Large intestine (tissue), 3 donors: ENCODE data around the gene TIAM2. TPM values are rescaled to one million over a fixed set of nuclear protein-coding genes. Genes with fewer than 3 reads are reported as not detected.
"Not testable (repeated sequence)": the region's sequence is repeated elsewhere in the genome, so short reads cannot be mapped to it uniquely, and the experiment has no call there.

ENCODE experiments used
- DNase-seq, 2 donors: peaks; one replicate each; pipeline versions ENCODE4 v3.0.0 to v3.0.0-alpha.2; 2013
- H3K27ac ChIP-seq: one replicate; pipeline ENCODE4 v1.5.1; 2013; ENCODE audit warnings: low read length
- H3K27me3 ChIP-seq: 2 replicates; pipeline ENCODE4 v1.6.1; 2013; ENCODE audit warnings: low read length; ENCODE audit not compliant: control insufficient read depth, insufficient read depth
- H3K36me3 ChIP-seq: 2 replicates; pipeline ENCODE4 v1.6.1; 2013; ENCODE audit warnings: low read length; ENCODE audit not compliant: control insufficient read depth, insufficient read depth
- H3K4me1 ChIP-seq: one replicate; pipeline ENCODE4 v1.6.1; 2013; ENCODE audit warnings: low read length; ENCODE audit not compliant: control insufficient read depth, insufficient read depth
- H3K4me3 ChIP-seq: one replicate; pipeline ENCODE4 v1.5.1; 2013; ENCODE audit warnings: low read length
- H3K9me3 ChIP-seq: one replicate; pipeline ENCODE4 v1.6.1; 2013; ENCODE audit warnings: mild to moderate bottlenecking, low read depth, low read length, moderate library complexity; ENCODE audit not compliant: control insufficient read depth
- WGBS: methylation state at CpG from one replicate; pipeline ENCODE4 v1.1.5; 2013; ENCODE audit warnings: low lambda C conversion rate; ENCODE audit not compliant: insufficient coverage; 5-methylcytosine and 5-hydroxymethylcytosine counted together
- polyA plus RNA-seq: library from polyadenylated mRNA; unstranded; fragments of 120-200 nt; gene quantifications from one replicate; pipeline ENCODE4 v1.2.1, GENCODE V29; 2013

The TIAM2 gene
- polyA plus RNA-seq, 1 donor: 16.3 TPM

- WGBS: no CpG with 5 or more reads among the region's 13 CpGs
These were observed 233.5 kb downstream of the TIAM2 start for GRCh38 chr6:155228546-155229166.

GRCh38 chr6:155230975-155231374 lies 235.9 kb downstream of the TIAM2 start:
- not testable (repeated sequence) for H3K27ac ChIP-seq, H3K4me1 ChIP-seq, H3K36me3 ChIP-seq, H3K9me3 ChIP-seq, H3K4me3 ChIP-seq, DNase-seq, H3K27me3 ChIP-seq
- 57% methylated on average over 1 of the region's 4 CpGs for WGBS

More at GRCh38 chr6:155228546-155229166, 233.5 kb downstream of the TIAM2 start:
- DNase-seq: no peak
- Histone ChIP-seq H3K4me1 (peaks cover 8% of the 10 kb centered on the region), H3K27me3 (no peaks in the 10 kb centered on the region), H3K27ac (no peak overlapping the region), H3K4me3 (no peak overlapping the region), H3K9me3 (no peaks in the 10 kb centered on the region), H3K36me3 (peaks cover 6% of the 10 kb centered on the region)

GRCh38 chr6:155232848-155233247 lies 237.7 kb downstream of the TIAM2 start:
- H3K27me3 ChIP-seq: no peaks in the 10 kb centered on the region
- H3K4me3 ChIP-seq: no peak overlapping the region
- H3K36me3 ChIP-seq: peaks cover 6% of the 10 kb centered on the region
- DNase-seq: no peak
- H3K27ac ChIP-seq: no peak overlapping the region
- H3K4me1 ChIP-seq: no peaks in the 10 kb centered on the region
- WGBS: no CpG with 5 or more reads among the region's 6 CpGs
- no peaks in the 10 kb centered on the region for H3K9me3 ChIP-seq

- H3K36me3 ChIP-seq: peaks cover 6% of the 10 kb centered on the region
- DNase-seq: no peak
- WGBS: 95% methylated on average over 3 of the region's 4 CpGs
- H3K4me3 ChIP-seq: no peak overlapping the region
- no peaks in the 10 kb centered on the region for H3K27me3 ChIP-seq
- H3K4me1 ChIP-seq: no peaks in the 10 kb centered on the region
- H3K27ac ChIP-seq: no peak overlapping the region
- no peaks in the 10 kb centered on the region for H3K9me3 ChIP-seq
These were observed 239.1 kb downstream of the TIAM2 start for GRCh38 chr6:155234167-155234566.

- H3K4me3 ChIP-seq: no peak overlapping the region
- H3K4me1 ChIP-seq: no peaks in the 10 kb centered on the region
- H3K36me3 ChIP-seq: peaks cover 6% of the 10 kb centered on the region
- no peaks in the 10 kb centered on the region for H3K27me3 ChIP-seq
- H3K27ac ChIP-seq: no peak overlapping the region
- WGBS: no CpG with 5 or more reads among the region's 4 CpGs
- no peak for DNase-seq
- no peaks in the 10 kb centered on the region for H3K9me3 ChIP-seq
These were observed 239.6 kb downstream of the TIAM2 start for GRCh38 chr6:155234687-155235086.

- Histone ChIP-seq H3K4me1 (no peaks in the 10 kb centered on the region), H3K4me3 (no peak overlapping the region), H3K27me3 (no peaks in the 10 kb centered on the region), H3K36me3 (peaks cover 6% of the 10 kb centered on the region), H3K9me3 (no peaks in the 10 kb centered on the region), H3K27ac (no peak overlapping the region)
- no peak for DNase-seq
- WGBS: no CpG with 5 or more reads among the region's 5 CpGs
These were observed 240.0 kb downstream of the TIAM2 start for GRCh38 chr6:155235087-155235486.

- H3K4me1 ChIP-seq: no peaks in the 10 kb centered on the region
- H3K4me3 ChIP-seq: no peak overlapping the region
- H3K27ac ChIP-seq: no peak overlapping the region
- DNase-seq: no peak
- peaks cover 13% of the 10 kb centered on the region for H3K36me3 ChIP-seq
- no CpG with 5 or more reads among the region's 1 CpG for WGBS
- H3K27me3 ChIP-seq: no peaks in the 10 kb centered on the region
- no peaks in the 10 kb centered on the region for H3K9me3 ChIP-seq
These were observed 242.5 kb downstream of the TIAM2 start for GRCh38 chr6:155237613-155238012.

- H3K27ac ChIP-seq: no peak overlapping the region
- no peaks in the 10 kb centered on the region for H3K27me3 ChIP-seq
- WGBS: 84% methylated on average over 3 of the region's 19 CpGs
- H3K4me1 ChIP-seq: no peaks in the 10 kb centered on the region
- peaks cover 20% of the 10 kb centered on the region for H3K36me3 ChIP-seq
- H3K4me3 ChIP-seq: no peak overlapping the region
- DNase-seq: no peak
- no peaks in the 10 kb centered on the region for H3K9me3 ChIP-seq
These were observed 245.9 kb downstream of the TIAM2 start for GRCh38 chr6:155240905-155241600.

GRCh38 chr6:155241966-155242365 lies 246.9 kb downstream of the TIAM2 start:
- Histone ChIP-seq H3K27ac (no peak overlapping the region), H3K36me3 (peaks cover 25% of the 10 kb centered on the region), H3K4me3 (no peak overlapping the region), H3K27me3 (no peaks in the 10 kb centered on the region), H3K9me3 (no peaks in the 10 kb centered on the region), H3K4me1 (no peaks in the 10 kb centered on the region)
- no peak for DNase-seq
- WGBS: 83% methylated on average over 3 of the region's 8 CpGs

- H3K4me3 ChIP-seq: no peak overlapping the region
- peaks cover 36% of the 10 kb centered on the region for H3K36me3 ChIP-seq
- no peaks in the 10 kb centered on the region for H3K27me3 ChIP-seq
- no CpG with 5 or more reads among the region's 4 CpGs for WGBS
- H3K27ac ChIP-seq: no peak overlapping the region
- no peak for DNase-seq
- H3K4me1 ChIP-seq: no peaks in the 10 kb centered on the region
- H3K9me3 ChIP-seq: no peaks in the 10 kb centered on the region
These were observed 249.3 kb downstream of the TIAM2 start for GRCh38 chr6:155244434-155244833.

GRCh38 chr6:155245193-155245592 lies 250.1 kb downstream of the TIAM2 start:
- no CpG with 5 or more reads among the region's 7 CpGs for WGBS
- peaks cover 41% of the 10 kb centered on the region for H3K36me3 ChIP-seq
- no peak for DNase-seq
- H3K9me3 ChIP-seq: no peaks in the 10 kb centered on the region
- H3K27ac ChIP-seq: no peak overlapping the region
- H3K4me1 ChIP-seq: no peaks in the 10 kb centered on the region
- no peaks in the 10 kb centered on the region for H3K27me3 ChIP-seq
- no peak overlapping the region for H3K4me3 ChIP-seq
